HG03135 (cell line): ENCODE results near the gene SCUBE2.

ENCODE experiments used
- ATAC-seq: cut with Tn5 transposase; IDR thresholded peaks from one replicate; pipeline ENCODE4 v1.9.1; 2021; ENCODE audit warnings: mild to moderate bottlenecking, moderate library complexity; ENCODE audit not compliant: unreplicated experiment

SCUBE2 gene

GRCh38 chr11:9091044-9091922, at the start of gene SCUBE2:
Gene SCUBE2 (minus strand): TSS chr11:9091599. CDS start chr11:9091528, 71 bp downstream.
- ATAC-seq = no peak

GRCh38 chr11:9141186-9141585, 49.8 kb upstream of the SCUBE2 start:
- no peak for ATAC-seq

GRCh38 chr11:9139628-9140357, 48.4 kb upstream of the SCUBE2 start:
- ATAC-seq = no peak

GRCh38 chr11:9138612-9139579, 47.5 kb upstream of the SCUBE2 start:
- no peak for ATAC-seq

- ATAC-seq = no peak
Measured at GRCh38 chr11:9138133-9138453, 46.7 kb upstream of the SCUBE2 start.

- ATAC-seq = peak; percentile 92
Measured at GRCh38 chr11:9137293-9138132, 46.1 kb upstream of the SCUBE2 start.

- ATAC-seq = no peak
Measured at GRCh38 chr11:9136741-9137140, 45.3 kb upstream of the SCUBE2 start.

- no peak for ATAC-seq
Measured at GRCh38 chr11:9133956-9134355, 42.6 kb upstream of the SCUBE2 start.

- ATAC-seq = no peak
Measured at GRCh38 chr11:9132203-9132878, 40.9 kb upstream of the SCUBE2 start.

GRCh38 chr11:9130297-9130696, 38.9 kb upstream of the SCUBE2 start:
- no peak for ATAC-seq

GRCh38 chr11:9126636-9127035, 35.2 kb upstream of the SCUBE2 start:
- no peak for ATAC-seq

- ATAC-seq = no peak
Measured at GRCh38 chr11:9125185-9125886, 33.9 kb upstream of the SCUBE2 start.

GRCh38 chr11:9123595-9124304, 32.4 kb upstream of the SCUBE2 start:
- ATAC-seq = no peak

GRCh38 chr11:9121469-9121796, 30.0 kb upstream of the SCUBE2 start:
- ATAC-seq = no peak

- ATAC-seq = no peak
Measured at GRCh38 chr11:9120664-9121468, 29.5 kb upstream of the SCUBE2 start.

- ATAC-seq = no peak
Measured at GRCh38 chr11:9118277-9118676, 26.9 kb upstream of the SCUBE2 start.

- ATAC-seq = no peak
Measured at GRCh38 chr11:9112075-9112474, 20.7 kb upstream of the SCUBE2 start.
